Measurements from ENCODE around the gene TNFAIP1.
A peak's percentile ranks its signal among the peaks of the same experiment; 100 is the strongest.

The TNFAIP1 gene

DNA sequence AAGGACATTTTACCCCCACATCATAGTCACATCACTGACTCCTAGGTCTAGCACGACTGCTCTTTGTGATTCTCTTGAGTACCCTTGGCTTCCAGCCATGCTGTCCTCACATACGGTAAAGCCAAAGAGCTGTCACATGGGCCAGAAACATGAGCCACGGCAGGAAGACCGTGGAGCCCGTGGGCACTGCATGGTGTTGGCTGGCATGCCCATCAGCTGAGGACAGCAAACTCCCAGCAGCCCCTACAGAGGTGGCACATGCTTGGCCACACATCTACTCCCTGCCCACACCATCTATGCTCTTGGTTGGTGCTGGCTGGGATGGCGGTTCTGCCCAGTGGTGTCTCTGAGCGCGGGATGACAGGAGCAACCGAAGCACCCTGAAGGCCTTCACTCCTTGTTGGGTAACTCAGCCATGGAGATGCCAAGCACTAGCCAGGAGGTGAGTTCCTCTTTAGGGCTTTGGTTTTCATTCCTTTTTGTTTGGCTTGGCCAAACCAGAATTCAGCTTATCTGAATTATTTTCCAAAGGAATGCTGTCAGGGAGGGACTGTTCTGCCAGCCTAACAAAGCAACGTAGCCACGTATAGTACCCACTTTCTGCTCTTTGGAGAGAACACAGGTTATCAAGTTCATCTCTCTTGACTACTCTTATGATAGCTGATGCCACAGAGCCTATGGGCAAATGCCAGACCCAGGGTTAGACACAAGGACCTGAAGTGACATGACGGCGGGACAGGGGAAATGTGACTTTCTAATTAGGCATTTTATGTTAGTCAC, 10.0 kb downstream of the TNFAIP1 start:
- DNase-seq: no peak

DNA sequence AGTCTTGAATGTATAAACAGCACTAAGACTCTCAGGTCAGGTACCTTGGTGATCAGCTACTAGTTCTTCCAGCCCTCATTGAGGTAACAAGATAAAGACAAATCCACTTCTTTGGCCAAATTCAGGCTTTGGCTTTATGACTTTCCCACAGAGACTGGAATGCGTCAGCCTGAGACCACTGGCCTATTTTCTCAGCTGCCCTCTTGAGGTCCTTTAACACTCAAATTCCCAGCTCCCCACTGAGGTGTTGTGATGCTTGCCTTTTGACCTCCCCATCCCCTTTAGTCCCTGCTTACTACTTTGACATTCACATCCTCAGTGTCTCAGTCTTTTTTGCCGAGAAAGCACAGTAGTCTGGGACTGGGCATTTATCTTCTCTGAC, 10.6 kb downstream of the TNFAIP1 start:
- no peak for DNase-seq

DNA sequence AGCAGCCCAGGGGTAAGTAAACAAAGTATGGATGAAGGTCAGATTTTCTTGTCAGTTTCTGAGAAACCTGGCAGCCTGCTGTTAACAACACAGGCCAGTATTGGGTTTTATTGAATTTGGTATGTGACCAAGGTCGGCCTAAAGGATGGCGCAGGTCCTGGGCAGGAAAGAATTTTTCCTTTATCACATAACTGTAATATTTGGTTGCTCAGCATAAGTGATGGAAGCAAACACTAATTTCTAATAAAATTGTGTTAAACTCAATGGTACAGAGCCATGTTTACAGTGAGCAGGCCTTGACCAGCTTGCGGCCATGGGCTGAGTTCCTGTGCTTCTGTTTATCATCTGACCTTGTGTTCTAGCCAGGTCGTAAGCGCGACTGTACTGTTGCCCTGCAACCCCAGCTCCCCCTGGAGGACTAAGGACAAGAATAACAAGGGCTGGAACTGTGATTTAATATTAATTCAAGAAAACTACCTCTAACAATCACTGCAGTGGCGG, 11.2 kb downstream of the TNFAIP1 start:
- no peak for DNase-seq

DNA sequence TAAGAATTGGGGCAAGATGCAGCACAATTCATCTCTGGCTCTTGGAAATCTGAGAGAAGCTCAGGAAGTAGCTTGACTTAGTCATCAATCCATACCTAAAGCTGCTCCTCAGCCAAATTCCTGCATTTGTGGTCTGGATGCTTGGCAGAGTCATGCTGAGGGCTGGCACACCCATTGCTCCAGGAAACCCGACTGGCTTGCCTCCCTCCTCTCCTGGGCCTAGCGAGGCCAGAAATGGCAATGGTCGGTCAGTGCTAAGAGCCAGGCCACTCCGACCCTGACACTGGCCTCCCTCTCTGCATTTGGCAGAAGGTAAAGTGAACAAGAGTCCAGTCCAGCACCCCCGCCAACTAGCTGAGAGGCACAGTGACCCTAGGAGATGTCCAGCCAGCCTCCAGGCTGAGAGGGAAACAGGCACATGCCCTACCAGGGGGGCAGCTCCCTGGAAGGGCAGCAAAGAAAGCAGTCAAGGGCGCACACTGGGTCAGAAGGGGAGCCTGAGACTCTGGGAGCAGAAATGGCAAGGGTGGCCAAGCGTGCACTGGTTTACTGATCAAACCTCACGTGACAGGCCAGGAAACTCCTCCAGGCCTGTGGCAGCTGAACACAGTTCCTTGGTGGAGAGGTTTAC, 11.8 kb downstream of the TNFAIP1 start:
- DNase-seq: no peak

DNA sequence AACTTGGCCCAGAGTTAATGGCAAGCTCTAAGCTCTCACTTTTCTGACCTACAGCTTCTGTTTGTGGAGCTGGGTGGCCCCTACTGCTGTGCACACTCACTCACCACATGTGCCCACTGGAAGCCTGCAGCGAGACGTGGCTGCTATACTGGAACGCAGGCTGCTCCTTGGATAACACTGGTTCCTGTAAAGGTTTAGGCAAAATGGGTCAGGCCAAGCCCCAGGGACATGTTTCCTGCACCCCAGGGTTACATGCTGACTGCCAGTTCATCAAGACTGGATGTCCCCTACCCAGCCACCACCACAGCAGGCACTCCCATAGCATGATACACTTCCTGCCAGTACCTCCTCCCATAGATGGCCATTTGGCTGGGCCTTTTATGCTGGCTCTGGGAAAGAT, 13.4 kb downstream of the TNFAIP1 start:
- DNase-seq: no peak

DNA sequence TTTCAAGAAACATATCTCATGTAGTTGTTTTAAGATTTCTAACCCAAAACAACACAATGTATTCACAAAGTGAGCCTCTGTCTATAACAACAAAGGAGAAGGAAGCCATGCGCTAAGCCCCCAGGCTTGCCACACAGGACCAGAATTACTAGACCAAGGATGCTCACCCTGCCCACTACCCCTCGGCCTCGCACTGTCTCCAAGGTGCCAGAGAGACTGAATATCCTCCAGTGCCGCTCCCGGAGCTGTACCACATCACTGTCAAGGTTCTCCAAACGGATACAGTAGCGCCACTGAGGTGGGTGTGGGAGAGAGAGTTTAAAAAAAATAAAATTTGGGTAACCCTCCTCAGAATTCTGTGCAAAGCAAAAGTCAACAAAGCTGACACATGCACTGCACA, 14.7 kb downstream of the TNFAIP1 start:
- no peak for DNase-seq

DNA sequence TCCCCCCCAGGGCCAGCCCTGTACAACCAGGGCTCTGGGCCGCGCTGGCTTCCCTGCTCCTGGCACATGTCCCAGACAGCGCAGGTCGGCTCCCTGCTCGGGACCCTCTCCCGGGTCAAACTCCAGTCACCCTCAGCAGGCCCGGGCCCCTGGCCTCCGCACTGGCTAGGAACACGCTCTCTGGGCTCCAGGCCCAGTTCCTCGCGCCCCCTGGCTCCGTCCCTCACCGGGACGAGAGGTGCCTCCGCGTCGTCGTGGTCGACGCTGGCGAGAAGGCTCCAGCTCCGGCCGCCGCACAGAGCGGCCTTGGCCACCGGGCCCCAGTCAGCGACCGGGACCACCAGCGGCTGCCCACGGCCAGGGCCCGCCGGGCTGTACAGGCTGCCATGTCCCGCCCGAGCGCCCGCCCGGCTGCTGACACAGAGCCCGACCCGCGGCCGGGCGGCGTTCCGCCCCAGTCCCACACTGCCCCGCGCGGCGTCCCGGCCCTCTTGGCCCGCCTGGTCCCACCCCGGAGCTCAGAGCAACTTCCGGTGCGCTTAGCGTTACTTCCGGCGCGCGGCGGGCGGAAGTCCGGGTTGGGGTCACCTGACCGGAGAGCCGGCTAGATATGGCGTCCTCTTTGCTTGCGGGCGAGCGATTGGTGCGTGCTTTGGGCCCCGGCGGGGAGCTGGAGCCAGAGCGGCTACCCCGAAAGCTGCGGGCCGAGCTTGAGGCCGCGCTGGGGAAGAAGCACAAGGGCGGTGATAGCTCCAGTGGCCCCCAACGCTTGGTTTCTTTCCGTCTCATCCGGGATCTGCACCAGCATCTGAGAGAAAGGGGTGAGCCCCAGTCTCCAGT, 21.7 kb downstream of the TNFAIP1 start, which contains the start of gene POLDIP2:
Gene POLDIP2 (minus strand): TSS at position 467 of the 840 bp plus-strand sequence. CDS start 79 bp downstream, at position 388.
- peak; percentile 86 for DNase-seq

DNA sequence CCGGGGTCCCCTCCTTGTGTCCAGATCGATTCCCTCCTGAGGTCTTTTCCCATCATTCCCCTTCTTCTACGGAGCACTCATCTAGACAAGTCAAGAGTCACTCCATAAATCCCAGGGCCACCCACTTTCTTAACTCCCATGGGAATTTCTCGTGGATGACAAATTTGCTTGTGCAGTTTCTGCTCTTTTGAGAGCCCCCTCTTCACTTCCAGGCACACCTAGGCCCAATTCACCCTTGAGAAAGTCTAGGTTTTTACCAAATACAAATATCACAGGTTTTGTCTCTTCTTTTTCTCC, 22.3 kb downstream of the TNFAIP1 start:
- no peak for DNase-seq

DNA sequence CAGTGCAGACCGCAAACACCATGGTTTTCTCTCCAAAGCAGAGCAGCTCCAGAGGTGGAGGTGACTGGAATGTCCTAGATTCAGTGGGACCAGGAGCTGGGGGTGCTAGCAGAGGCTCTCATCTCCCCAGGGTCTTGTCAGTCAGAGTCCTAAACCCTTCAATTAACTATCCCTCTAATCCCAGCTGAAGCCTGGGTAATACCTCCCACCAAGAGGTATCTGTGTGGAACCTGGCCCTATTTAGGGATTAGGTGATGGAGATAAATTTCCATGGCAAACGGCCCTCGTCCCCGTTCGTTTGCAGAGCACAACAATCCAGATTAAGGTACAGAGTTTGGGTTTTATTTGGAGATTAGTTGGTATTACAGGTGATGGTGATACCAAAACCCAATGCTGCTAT, 27.6 kb downstream of the TNFAIP1 start:
- DNase-seq: no peak

DNA sequence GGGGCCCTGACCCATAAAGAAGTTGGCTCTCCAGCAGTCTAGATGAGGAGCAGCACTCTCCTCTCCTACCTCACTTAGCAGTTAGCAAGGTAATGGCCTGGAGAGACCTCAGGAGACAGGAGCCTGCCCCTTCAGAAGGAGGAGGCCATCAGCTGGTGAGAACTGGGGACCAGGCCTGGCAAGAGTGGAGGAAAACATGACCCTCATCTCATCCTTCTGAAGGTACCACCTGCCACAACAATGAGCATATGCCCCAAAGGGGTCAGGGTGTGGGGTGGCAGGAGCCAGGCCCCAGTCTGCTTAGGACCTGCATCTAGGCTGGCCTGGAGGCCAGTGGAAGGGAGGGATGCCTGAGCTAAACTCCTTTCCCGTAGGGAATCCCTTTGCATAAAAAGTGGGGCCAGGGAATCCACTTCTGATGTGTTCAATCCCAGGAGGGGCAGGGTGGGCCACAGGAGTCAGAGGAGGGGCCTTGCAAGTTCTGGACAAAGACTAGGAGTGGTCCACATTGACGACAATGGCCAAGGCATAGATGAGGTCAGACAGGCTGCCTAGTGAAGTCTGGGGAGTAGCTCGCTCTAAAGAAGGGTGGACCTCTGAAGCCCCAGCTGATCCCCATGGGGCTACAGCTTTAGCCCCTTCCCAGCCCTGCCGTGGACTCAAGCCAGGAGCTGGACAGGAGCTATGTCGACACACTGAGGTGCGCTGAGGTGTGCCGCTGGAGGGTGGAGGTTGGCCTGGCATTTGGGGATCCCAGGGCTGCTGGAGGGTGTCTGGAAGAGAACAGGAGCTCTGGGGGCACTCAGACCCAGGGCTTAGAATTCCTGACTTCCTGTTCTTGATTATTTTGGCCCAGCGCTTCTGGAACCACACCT, 28.5 kb downstream of the TNFAIP1 start:
- DNase-seq: no peak

DNA sequence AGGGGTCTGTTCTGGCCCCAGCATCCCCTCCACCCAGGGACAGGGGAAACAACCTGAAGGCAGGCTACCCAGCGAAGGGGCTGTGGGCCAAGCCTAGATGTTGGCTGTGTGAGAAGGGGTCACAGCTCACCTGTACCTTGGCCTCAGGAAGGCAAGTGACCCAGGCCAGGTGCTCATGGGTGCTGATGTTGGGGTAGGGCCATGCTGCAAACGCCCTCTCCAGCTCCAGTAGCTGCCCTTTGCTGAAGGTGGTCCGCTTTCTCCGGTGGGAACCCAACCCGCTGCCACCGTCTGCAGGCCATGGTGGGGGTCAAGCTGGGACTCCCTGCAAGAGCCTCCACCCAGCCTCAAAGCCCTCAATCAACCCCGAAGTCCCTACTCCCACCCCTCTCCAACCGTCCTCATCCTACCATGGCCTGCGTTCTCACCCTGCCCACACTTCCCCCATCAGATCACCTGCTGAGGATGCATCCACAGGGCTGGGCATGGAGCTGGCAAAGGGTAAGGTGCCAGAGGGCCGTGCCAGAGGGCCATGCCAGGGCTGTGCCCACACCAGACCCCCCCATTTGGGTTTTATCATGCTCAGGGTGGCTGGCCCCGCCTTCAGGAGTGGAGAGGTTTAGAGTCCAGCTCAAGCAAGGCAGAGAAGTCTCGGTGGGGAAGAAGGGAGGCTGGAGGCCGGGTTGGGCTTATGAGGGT, 29.3 kb downstream of the TNFAIP1 start, which contains the start of gene SEBOX:
Gene SEBOX (minus strand): TSS at position 535 of the 699 bp plus-strand sequence. CDS start 48 bp downstream, at position 487.
- no peak for DNase-seq

DNA sequence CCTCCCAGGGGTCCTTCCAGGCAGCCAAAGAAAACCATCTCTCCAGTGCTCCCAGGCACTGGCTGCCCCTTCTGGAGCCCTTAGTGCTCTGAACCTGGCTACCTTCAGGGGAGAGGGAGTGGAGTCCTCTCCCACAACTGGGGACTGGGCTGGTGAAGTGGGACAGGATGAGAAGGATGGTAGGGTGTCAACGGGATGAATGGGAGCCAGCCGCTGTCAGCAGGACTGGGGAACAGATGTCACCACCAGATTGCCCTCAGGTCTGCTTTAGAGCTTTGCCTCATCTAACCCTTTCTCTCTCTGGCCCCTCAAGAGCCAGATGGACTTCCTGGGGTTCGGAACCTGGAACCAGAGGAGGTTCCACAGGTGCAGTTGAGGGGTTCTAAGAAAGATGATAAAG, 29.9 kb downstream of the TNFAIP1 start:
- no peak for DNase-seq

DNA sequence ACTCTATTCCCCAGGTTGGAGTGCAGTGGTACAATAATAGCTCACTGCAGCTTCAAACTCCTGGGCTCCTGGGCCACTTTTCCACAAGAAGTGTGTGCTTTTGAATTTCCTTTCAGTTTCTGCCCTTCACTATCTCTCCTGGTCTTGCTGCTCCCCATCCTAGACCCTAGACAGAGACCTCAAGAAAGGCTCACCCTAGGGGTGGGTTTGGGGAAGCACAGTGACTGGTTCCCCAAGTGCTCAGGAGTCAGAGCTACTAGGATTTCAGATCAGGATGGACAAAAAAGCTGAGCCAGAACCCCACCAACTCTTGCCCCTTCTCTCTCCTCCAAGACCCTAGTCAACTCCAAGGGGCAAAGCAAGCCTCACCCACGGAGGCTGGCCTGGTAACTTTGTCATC, 31.0 kb downstream of the TNFAIP1 start:
- DNase-seq: no peak

DNA sequence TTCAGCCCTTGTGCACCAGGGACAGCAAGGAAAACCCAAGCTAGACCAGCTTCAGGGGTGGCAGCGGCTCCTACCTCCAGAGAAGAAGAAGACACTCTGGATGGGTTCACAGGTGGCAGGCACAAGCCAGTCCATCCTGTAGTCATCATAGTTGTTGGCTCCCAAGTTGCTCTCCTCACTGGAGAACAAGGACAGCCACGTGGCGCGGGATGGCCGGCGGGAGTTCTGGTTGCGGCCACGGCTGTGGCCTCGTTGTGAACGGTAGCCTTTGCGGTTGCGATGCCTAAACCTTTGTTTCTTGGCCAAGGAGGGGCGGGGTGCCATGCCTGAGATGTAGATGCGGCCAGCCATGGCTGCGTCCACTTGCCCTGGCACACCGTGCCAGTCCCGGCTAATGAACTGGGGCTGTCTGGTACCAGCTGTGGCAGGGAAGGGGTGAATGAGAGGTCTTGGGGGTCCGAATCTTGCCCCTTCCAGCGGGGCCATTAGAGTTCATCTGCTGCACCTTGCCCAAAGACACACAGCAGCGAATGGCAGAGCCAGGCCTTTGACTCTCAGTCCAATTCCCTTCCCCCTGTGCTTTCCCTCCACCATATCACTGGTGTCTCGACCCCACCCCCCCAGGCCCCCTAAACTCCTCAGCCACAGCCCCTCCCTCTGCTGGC, 32.2 kb downstream of the TNFAIP1 start:
- no peak for DNase-seq

DNA sequence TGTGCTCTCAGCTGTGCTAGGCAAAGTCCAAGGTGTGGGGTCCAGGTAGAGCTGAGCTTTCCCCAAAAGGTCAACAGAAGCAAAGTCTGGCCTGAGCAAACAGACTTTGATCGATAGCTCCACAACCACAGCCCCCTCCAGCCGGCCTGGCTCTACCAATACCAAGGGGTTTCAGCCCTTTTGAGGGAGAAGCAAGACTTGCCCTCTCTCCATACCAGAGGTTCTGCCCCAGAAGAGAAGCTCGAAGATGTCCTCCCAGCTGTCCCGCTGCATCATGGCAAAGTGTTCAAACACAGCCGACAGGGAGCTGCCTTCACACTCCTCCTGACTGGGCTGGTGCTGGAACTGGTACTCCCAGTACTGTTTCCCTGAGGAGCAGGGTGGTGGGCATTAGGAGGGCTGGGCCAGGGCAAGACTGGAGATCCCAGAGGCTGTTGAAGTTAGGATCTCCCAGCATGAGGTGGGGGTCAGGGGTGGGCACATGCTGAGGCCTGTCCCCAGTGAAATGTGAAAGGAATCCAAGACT, 32.8 kb downstream of the TNFAIP1 start:
- DNase-seq: no peak

DNA sequence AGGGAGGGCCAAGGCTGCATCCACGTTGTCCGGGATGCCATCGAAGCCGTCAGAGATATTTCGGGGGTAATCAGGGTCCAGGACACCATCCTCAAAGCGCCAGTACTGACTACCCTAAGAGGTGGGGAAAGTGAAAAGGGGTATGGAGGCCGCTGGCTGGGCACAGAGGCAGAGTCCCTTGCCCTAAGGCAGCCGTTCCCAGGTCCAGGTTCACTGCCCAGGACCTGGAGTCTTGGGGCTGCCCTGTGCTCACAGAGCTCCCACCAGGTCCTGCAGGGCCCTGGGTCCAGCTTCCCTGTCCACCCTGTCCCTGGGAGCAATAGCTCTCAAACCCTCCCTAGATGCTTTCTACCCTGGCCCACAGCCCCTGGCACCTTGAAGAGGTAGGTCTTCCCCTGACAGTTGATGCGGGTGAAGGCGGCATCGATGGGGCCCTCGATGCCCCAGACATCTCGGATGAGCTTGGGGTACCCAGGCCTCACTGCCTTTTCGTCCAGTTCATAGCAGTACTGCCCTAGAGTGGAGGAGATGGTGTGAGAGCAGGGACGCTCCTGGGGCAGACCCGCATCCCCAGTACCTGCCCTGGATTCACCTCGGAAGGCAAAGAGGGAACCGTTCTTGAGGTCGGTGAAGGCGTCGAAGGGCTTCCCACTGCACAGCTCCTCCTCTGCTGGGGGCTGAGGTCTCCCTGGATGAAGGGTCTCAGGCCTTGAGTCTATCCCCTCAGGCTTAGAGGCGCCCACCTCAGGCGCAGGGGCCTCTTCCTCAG, 33.5 kb downstream of the TNFAIP1 start:
- no peak for DNase-seq

DNA sequence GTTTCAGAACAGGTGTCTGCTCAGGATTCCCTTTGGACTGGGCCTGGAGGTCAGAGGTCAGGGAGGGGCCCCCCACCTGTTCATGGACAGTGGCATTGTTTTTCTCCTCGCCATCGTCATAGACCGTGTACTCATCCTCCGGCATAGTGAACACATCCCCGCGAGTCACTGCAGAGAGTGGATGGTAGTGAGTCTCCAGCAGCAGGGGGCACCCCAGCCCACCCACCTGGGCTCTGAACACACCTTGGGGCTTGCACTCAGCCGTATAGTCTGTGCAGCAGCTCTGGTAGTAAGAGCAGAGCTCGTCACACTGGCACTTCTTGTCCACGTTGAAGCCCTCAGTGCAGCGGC, 34.1 kb downstream of the TNFAIP1 start:
- no peak for DNase-seq

DNA sequence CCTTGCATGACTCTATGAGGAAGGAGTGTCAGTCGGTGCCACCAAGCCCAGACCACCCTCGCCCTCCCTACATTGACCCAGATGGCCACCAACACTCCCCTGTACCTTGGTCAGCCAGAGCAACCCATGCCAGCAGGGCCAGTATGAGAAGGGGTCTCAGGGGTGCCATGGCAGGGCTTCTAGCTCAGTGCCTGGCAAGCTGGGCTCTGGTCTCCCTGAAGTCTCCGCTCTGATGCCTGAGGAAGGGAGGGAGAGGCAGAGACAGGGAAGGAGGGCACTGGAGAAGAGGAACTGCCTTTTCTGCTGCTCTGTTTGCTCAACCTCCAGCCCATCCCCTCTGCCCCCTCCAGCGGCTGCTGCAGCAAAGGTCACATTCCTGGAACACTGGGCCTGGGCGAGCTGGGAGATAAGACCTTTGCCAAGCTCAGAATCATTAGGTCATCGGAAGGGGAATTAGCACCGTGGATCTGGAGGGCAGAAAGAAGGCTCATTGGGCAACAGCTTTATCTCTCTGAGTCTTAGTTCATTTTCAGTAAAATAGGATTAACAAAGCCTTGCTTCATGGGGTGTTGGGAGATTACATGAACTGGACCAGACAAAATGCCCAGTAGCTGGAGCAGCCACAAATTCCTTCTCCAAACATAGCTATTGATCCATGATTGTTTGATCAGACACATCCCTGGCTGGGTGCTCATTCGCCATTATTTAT, 34.6 kb downstream of the TNFAIP1 start, which contains the start of gene VTN:
Gene VTN (minus strand): TSS at position 273 of the 709 bp plus-strand sequence. CDS start 104 bp downstream, at position 169.
- DNase-seq: no peak

DNA sequence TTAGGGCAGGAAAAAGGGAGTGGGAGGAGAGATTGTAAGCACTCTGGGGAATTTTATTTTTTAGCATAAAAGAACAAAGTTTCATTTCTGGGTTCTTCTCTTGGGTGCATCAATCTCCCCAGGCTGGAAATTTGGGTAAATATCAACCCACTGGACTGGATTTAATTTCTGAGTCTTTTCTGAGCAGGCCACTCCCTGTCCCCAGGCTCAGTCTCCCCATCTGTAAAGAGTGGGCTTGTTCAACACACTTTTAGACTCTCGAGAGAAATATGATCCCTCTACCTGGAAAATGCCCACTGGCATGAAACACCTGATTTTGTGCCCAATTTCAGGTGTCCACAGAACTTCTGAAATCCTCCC, 35.2 kb downstream of the TNFAIP1 start:
- DNase-seq: no peak
